Epithelial cell of esophagus (primary cell): Measurements from ENCODE around the gene GNAQ.
A peak's percentile ranks its signal among the peaks of the same experiment; 100 is the strongest.

Experiments
- DNase-seq: peaks from one replicate; pipeline ENCODE4 v3.0.0; 2010; ENCODE audit warnings: low read depth
- H3K4me3 ChIP-seq: 2 replicates; pipeline ENCODE4 v1.5.1; 2011; ENCODE audit warnings: mild to moderate bottlenecking, low read length, control low read depth
- CTCF ChIP-seq: IDR thresholded peaks from 2 replicates; pipeline ENCODE4 v1.5.1; 2011; ENCODE audit warnings: low read depth, mild to moderate bottlenecking, low read length, control low read depth, inconsistent platforms; ENCODE audit not compliant: insufficient read depth; ENCODE audit errors: missing control alignments

The GNAQ gene

GRCh38 chr9:77809552-77809951 is 222.1 kb downstream of the GNAQ start:
- no peak overlapping the region for H3K4me3 ChIP-seq
- TF ChIP-seq CTCF, result no peak
- peak; percentile 33 for DNase-seq

GRCh38 chr9:77808751-77809081 is 222.9 kb downstream of the GNAQ start:
- TF ChIP-seq CTCF, result no peak
- peak; percentile 38 for DNase-seq
- H3K4me3 ChIP-seq, result no peak overlapping the region

GRCh38 chr9:77807846-77808750 is 223.5 kb downstream of the GNAQ start:
- no peak overlapping the region for H3K4me3 ChIP-seq
- TF ChIP-seq CTCF, result no peak
- no peak for DNase-seq

DNA sequence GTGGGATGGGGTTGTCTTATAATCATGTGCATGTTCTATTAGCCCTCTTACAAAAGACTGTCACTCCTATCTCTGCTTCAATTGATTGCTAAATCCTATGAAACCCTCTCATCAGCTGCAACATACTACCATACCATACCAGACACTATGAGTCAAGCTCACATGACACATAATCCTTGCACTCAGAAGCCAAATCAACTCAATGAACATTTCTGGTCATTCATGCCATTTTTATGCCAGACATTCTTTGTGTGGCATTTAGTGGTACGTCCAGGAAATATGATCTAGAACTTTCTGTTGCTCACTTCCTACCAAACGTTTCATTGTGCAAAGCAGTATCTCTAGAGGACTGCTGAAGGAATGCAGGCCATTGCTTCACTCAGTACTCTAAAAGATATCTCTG is 224.3 kb downstream of the GNAQ start:
- no peak for TF ChIP-seq CTCF
- peak; percentile 95 for DNase-seq
- no peak overlapping the region for H3K4me3 ChIP-seq

- no peak overlapping the region for H3K4me3 ChIP-seq
- DNase-seq, result no peak
- TF ChIP-seq CTCF, result no peak
These were observed 224.9 kb downstream of the GNAQ start for GRCh38 chr9:77806741-77807140.

DNA sequence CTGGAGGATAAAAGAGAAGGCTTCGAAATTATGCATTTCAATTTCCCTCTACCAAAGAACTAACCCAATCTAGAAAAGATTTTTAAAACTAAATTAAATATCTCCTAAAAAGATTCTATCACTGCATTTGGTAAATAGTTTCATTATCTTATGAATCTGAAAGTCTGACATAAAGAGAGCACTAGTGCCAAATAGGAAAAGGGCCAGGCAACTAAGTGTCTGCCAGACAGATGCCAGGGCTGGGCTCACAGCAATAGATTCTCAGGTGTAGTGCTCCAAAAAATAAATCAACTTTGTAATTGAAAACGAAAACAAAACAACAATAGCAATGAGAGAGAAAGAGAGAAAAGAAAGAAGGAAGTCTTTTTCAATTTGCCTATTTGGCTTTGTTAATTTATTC is 225.8 kb downstream of the GNAQ start:
- DNase-seq, result no peak
- TF ChIP-seq CTCF, result no peak
- H3K4me3 ChIP-seq, result no peak overlapping the region

DNA sequence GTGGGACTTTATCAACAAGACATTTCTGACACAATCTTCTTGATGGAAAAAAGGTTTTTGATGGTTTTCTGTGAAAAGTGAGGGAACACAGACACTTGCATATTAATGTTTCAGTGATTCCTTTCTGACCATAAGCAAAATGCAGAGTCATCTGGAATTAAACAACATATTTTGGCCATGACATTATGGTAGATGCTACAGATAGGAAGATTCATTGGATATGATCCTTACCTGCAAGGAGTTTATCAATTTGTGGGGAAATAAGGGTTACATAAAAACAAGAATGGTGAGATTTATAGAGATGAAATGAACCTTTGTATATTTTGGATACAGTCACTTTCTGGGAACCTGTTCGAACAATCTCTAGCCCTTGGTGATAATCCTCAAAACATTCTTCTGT is 228.2 kb downstream of the GNAQ start:
- TF ChIP-seq CTCF, result no peak
- no peak overlapping the region for H3K4me3 ChIP-seq
- DNase-seq, result no peak
